Measurements from ENCODE around the gene TAAR6.

Gene TAAR6

GRCh38 chr6:132566404-132566803, 3.7 kb upstream of the TAAR6 start:
- no peak overlapping the region for H3K4me3 ChIP-seq (ENCODE audit: low read length)
- TF ChIP-seq, protein P1, sequence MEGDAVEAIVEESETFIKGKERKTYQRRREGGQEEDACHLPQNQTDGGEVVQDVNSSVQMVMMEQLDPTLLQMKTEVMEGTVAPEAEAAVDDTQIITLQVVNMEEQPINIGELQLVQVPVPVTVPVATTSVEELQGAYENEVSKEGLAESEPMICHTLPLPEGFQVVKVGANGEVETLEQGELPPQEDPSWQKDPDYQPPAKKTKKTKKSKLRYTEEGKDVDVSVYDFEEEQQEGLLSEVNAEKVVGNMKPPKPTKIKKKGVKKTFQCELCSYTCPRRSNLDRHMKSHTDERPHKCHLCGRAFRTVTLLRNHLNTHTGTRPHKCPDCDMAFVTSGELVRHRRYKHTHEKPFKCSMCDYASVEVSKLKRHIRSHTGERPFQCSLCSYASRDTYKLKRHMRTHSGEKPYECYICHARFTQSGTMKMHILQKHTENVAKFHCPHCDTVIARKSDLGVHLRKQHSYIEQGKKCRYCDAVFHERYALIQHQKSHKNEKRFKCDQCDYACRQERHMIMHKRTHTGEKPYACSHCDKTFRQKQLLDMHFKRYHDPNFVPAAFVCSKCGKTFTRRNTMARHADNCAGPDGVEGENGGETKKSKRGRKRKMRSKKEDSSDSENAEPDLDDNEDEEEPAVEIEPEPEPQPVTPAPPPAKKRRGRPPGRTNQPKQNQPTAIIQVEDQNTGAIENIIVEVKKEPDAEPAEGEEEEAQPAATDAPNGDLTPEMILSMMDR (conservative IDR thresholded peaks at IDR 0.05; ENCODE audit: low read length) = no peak
- DNase-seq (ENCODE audit: low read depth) = no peak

DNA sequence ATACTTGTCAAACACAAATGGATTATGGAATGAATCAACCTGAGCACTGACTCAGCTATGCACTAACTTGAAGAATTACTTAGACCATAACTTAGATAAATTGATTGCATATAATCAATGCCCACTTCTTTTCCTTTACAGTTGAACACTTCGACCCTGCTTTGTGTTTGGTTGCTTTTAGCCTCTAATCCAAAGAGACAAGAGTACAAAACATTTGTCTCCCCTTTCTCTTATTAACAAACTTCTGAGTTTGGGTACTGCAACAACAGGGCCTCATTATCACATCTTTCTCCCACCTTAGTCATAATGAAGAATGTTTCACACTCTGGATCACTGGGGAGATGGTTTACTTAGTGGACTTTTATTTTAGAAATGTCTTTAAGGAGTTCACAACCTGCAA, 2.6 kb upstream of the TAAR6 start:
- H3K4me3 ChIP-seq (ENCODE audit: low read length) = no peak overlapping the region
- TF ChIP-seq, protein P1 (conservative IDR thresholded peaks at IDR 0.05; ENCODE audit: low read length) = no peak
- no peak for DNase-seq (ENCODE audit: low read depth)

DNA sequence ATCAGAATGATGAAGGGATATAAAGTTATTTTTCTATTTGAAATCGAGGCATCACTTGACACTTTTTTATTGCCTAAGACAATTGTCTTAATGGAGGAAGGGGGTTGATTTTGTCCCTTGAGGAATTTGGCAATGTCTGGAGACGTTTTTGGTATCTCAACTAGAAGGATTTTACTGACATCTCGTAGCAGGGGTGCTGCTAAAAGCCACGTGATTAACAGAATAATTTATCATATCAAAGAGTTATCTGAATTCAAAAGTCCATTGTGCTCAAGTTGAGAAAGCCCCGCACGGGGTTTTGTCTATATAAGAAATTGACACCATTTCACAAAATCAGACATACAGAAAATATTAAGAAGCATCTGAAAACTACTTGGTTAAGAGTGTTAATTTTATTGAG, 1.5 kb upstream of the TAAR6 start:
- TF ChIP-seq, protein P1 (conservative IDR thresholded peaks at IDR 0.05; ENCODE audit: low read length) = no peak
- H3K4me3 ChIP-seq (ENCODE audit: low read length) = no peak overlapping the region
- no peak for DNase-seq (ENCODE audit: low read depth)

DNA sequence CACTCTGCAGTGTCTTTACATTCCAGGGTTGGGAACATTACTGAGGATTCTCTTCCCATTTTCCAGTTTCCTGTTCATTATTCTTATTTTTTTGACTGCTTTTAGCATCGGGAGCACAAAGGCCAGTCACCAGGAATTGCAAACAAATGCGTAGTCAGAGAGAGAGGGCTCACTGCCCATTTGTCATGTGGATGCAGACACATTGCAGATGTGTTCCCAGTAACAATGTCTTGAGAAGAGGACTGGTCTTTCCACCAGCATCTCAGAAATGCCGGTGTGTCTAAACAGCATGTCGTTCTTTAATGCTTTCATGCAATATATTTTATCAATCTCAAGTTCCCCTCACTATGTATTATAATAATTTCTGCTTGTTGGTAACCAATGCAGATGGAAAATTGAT, 952 bp upstream of the TAAR6 start:
- no peak for DNase-seq (ENCODE audit: low read depth)
- no peak overlapping the region for H3K4me3 ChIP-seq (ENCODE audit: low read length)
- TF ChIP-seq, protein P1 (conservative IDR thresholded peaks at IDR 0.05; ENCODE audit: low read length) = no peak

GRCh38 chr6:132571774-132572173, 1.7 kb downstream of the TAAR6 start:
- no peak for DNase-seq (ENCODE audit: low read depth)
- TF ChIP-seq, protein P1 (conservative IDR thresholded peaks at IDR 0.05; ENCODE audit: low read length) = no peak
- H3K4me3 ChIP-seq (ENCODE audit: low read length) = no peak overlapping the region

DNA sequence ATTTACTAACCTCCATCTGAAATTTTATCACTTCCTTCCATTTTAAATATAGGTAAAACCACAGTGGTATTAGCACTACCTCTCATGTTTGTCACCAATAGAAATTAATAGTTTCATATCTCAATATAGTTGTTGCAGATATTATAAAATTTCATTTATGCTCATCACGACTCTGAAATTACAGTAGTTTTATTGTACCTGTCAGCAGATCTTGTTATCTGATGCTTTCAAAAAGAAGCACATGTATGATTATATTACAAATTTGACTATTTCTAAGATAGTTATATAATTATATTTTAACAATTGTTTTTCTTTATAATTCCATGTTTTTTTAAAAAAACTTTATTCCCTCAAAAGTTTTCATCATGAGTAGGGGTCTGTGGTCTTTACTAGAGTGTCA, 14.6 kb downstream of the TAAR6 start:
- TF ChIP-seq, protein P1 (conservative IDR thresholded peaks at IDR 0.05; ENCODE audit: low read length) = no peak
- DNase-seq (ENCODE audit: low read depth) = no peak
- H3K4me3 ChIP-seq (ENCODE audit: low read length) = no peak overlapping the region

GRCh38 chr6:132587424-132587823, 17.3 kb downstream of the TAAR6 start:
- no peak for DNase-seq (ENCODE audit: low read depth)
- no peak overlapping the region for H3K4me3 ChIP-seq (ENCODE audit: low read length)
- TF ChIP-seq, protein P1 (conservative IDR thresholded peaks at IDR 0.05; ENCODE audit: low read length) = no peak

All from AG10803 (cell line).